SIG-M5 treated with dmso at 0.1 percent for 504 hours (cell line): ENCODE data around the gene PTPN6.

Experiments used
- DNase-seq: peaks from one replicate; lab custom pipeline; 2025; ENCODE audit not compliant: unreplicated experiment; lab: John Stamatoyannopoulos, UW

PTPN6 gene

GRCh38 chr12:6954316-6955107 is 3.4 kb downstream of the PTPN6 start:
- no peak for DNase-seq

- DNase-seq, result no peak
Observed at GRCh38 chr12:6955108-6956020, 4.2 kb downstream of the PTPN6 start.

- no peak for DNase-seq
Observed at GRCh38 chr12:6956021-6956727, 5.0 kb downstream of the PTPN6 start.

DNA sequence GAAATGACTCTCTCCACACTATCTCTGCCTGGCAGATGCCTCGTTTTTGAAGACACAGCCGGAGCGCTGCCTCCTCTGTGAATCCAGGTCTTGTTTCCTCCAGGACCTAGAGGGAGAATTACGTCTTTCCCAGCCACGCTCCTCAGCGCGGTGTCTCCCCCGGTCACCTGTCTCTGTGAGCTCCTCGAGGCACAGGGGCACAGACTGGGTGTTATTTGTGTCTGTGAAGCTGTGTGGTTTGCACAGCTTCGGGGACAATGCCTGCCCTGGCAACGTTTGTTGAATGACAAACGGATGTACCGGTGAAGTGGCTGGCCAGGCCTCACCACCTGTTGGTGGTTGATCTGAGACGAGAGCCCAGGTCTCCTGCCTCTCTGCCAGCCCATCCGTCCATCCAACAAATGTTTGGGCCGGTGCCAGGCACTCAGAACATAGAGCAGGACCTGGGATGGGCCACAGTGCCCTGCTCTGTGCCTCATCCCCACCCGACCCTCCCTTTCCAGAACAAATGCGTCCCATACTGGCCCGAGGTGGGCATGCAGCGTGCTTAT is 6.1 kb downstream of the PTPN6 start:
- DNase-seq, result no peak

GRCh38 chr12:6957741-6958608 is 6.8 kb downstream of the PTPN6 start:
- DNase-seq, result no peak

DNA sequence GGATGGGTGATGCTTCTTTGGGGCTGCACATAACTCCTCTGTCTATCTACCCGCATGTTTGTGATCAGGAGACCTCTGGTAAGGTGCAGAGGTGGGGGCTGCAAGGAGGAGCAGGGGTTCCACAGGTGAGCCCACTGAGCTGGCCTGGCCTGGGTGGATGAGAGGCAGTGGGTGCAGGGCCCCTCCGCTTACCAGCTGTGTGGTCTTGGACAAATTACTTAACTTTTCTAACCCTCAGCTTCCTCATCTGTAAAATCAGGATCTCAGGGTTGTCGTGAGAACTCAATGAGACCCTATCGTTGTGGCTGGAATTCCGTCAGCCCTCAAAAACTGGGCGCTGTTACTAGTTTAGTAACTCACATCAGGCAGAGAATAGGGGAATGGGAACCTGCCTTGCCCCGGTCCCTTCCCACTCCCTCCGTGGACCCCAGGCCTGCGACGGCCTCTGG is 7.5 kb downstream of the PTPN6 start:
- DNase-seq, result peak; percentile 84

- DNase-seq, result peak; percentile 92
Observed at GRCh38 chr12:6959058-6959804, 8.1 kb downstream of the PTPN6 start.

DNA sequence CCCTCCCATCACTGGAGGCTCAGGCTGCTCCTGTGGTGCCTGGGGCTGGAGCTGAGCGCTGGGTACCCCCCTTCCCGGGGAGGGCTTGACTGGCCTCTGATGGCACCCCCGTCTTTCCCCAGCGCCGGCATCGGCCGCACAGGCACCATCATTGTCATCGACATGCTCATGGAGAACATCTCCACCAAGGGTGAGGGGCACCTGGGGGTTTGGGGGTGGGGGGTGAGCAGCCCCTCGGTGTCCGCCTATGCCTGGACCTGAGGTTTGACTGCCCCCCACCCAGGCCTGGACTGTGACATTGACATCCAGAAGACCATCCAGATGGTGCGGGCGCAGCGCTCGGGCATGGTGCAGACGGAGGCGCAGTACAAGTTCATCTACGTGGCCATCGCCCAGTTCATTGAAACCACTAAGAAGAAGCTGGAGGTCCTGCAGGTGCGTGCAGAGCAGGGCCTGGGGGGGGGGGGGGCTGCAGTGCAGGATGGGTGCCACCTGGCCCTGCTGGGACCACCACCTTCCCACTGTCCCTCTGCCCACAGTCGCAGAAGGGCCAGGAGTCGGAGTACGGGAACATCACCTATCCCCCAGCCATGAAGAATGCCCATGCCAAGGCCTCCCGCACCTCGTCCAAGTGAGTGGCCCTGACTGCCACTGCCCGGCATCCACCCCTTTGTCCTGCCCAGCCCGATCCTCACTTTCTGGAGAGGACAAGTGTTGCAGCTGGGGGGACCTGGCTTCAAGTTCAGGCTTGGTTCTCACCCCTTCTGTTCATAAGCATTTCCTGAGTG is 8.8 kb downstream of the PTPN6 start:
- no peak for DNase-seq

- no peak for DNase-seq
Observed at GRCh38 chr12:6960593-6961277, 9.6 kb downstream of the PTPN6 start.

DNA sequence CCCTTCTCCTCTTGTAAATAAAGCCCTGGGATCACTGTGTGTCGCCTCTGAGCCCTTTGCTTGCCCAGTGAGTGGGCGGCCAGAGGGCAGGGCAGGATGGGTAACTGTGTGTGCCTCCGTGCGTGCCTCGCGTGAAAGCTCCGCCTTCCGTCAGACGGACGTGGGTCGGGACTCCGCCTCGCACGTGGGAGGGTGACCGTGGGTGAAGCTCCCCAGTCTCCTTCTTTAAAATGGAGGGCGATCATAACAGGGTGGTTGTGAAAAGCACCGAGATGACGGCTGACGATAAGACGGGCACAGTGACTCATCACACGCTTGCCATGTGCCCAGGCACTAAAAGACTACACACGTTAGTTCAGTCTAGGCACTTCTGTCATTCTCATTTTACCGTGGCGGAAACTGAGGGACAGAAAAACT is 10.1 kb downstream of the PTPN6 start:
- DNase-seq, result peak; percentile 76

- DNase-seq, result peak; percentile 84
Observed at GRCh38 chr12:6961695-6962284, 10.6 kb downstream of the PTPN6 start.

DNA sequence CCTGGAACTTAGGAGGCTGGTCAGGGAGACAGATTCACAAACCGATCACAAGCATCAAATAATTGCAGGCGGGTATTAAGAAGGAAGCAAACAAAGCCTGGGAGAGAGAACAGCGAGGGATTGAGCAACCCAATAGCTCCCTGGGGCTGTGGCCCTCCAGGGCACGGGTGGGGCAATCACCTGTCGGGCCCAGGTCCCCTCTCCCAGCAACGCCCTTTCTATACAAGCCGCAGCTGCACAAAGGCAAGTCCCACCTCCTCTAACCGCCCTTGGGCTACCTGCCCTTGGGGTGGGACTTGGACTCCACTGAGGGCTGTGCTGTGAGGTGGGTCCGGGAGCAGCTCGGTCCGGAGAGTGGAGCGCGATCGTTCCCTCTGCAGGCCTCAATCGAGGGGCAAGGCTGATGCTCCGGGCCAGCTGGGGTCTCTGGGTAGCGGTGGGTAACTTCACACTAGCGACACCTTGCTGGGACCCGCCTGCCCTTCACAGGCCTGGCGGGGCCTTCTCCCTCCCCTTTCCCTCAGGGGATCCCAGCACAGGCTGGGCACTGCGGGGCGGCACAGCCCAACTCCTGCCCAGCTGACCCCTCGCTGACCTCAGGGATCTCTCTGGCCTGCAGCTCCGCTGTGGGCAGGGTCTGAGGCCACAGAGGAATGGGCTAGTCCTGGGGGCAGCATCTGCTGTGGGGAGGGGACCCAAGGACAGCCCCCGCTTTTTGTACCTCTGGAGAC is 11.3 kb downstream of the PTPN6 start:
- DNase-seq, result peak; percentile 84

DNA sequence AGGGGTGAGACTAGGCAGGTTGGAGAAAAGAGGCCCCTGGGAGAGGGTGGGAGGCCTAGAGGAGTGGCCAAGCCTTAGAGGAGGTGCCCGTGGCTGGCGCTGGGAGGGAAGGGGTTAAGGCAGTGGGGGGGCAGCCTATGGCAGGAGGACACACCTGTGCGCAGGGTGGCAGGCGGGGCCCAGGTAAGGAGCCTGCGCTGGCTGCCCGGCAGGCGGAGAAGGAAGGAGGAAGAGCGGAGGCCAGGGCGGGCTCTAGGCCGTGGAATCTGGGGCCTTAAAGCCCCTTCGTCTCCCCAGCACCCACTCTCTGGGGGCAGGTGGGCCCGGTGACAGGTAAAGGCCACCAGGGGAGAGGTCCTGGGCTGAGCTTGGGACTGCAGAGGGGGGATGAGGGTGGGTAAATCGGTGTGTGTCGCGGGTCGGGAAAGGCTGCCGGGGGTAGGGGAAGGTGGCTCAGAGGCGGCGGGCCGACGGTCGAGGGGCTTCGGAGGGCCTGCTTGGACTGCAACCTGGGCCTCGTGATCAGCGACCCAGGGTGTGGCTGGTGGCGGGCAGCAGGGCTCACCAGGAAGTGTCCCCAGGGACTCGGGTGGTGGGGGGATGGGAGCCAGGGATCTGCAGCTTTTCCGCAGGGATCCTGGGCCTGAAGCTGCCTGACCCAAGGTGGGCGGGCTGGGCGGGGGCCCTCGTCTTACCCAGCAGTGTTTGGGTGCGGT is 12.0 kb downstream of the PTPN6 start:
- no peak for DNase-seq

DNA sequence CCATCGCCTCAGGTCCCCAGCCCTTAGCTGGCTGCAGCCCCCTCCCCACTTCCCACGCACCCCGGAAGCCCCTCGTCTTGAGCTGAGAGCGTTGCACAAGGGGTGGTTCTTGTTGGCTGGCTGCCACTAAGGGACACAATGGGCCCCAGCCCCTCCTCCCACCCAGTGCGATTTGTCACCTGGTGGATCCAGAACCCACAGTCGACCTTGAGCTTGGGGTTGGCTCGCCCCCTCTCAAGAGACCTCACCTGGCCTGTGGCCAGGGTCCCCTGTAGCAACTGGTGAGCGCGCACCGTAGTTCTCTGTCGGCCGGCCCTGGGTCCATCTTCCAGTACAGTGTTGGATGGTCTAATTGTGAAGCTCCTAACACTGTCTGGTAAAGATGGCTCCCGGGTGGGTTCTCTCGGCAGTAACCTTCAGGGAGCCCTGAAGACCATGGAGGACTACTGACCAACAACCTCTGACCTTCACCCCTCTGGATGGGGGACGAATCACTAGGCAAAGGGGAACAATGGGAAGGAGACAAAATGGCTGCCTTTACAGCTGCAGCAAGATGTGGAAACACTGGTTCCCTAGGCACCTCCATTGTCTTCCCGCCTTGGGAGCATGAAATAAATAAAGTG is 12.7 kb downstream of the PTPN6 start:
- DNase-seq, result no peak

- DNase-seq, result no peak
Observed at GRCh38 chr12:6964605-6965025, 13.5 kb downstream of the PTPN6 start.
